Breast epithelium (tissue), 3 donors: ENCODE measurements around the gene FAP.

Source experiments
- CTCF ChIP-seq, 3 donors: fragments of 450-650 bp; IDR thresholded peaks; one replicate each; pipeline ENCODE4 v1.5.1; 2016 to 2017; ENCODE audit warnings: antibody characterized with exemption in 3 of 3, mild to moderate bottlenecking in 3 of 3, moderate library complexity in 3 of 3
- POLR2A ChIP-seq: fragments of 450-650 bp; IDR thresholded peaks from one replicate; pipeline ENCODE4 v1.6.1; 2016; ENCODE audit warnings: antibody characterized with exemption, mild to moderate bottlenecking, moderate library complexity

- TF ChIP-seq POLR2A (no peak), CTCF (IDR thresholded peaks at IDR 0.05) (no peak)
These were observed 78.4 kb downstream of the FAP start for GRCh38 chr2:162164802-162165201.
